D721Med (cell line): ENCODE data around the gene P2RY8.
"Not testable (repeated sequence)": the region's sequence is repeated elsewhere in the genome, so short reads cannot be mapped to it uniquely, and the experiment has no call there.

ENCODE experiments used
- DNase-seq: peaks from one replicate; pipeline ENCODE4 v3.0.0; 2011; ENCODE audit warnings: low spot score; ENCODE audit not compliant: insufficient read length
- FAIRE-seq: peaks from 2 replicates; lab custom pipeline; 2011; peaks lifted over from hg19 to GRCh38; lab: Jason Lieb, UNC
- TF ChIP-seq, protein P1 (sequence below): IDR thresholded peaks from 2 replicates; pipeline ENCODE4 v1.5.1; 2012; ENCODE audit warnings: mild to moderate bottlenecking, control low read depth; ENCODE audit not compliant: insufficient read depth; ENCODE audit errors: missing control alignments

Gene P2RY8

GRCh38 chrX:1500701-1501624 lies 36.0 kb downstream of the P2RY8 start:
- FAIRE-seq: no peak
- TF ChIP-seq, protein P1, sequence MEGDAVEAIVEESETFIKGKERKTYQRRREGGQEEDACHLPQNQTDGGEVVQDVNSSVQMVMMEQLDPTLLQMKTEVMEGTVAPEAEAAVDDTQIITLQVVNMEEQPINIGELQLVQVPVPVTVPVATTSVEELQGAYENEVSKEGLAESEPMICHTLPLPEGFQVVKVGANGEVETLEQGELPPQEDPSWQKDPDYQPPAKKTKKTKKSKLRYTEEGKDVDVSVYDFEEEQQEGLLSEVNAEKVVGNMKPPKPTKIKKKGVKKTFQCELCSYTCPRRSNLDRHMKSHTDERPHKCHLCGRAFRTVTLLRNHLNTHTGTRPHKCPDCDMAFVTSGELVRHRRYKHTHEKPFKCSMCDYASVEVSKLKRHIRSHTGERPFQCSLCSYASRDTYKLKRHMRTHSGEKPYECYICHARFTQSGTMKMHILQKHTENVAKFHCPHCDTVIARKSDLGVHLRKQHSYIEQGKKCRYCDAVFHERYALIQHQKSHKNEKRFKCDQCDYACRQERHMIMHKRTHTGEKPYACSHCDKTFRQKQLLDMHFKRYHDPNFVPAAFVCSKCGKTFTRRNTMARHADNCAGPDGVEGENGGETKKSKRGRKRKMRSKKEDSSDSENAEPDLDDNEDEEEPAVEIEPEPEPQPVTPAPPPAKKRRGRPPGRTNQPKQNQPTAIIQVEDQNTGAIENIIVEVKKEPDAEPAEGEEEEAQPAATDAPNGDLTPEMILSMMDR: no peak

GRCh38 chrX:1496076-1496475 lies 40.9 kb downstream of the P2RY8 start:
- no peak for FAIRE-seq
- no peak for DNase-seq
- TF ChIP-seq, protein P1: no peak

More at GRCh38 chrX:1500701-1501624, 36.0 kb downstream of the P2RY8 start:
- no peak for DNase-seq

GRCh38 chrX:1493877-1494510 lies 43.0 kb downstream of the P2RY8 start:
- DNase-seq: no peak
- FAIRE-seq: no peak
- TF ChIP-seq, protein P1: no peak

- TF ChIP-seq, protein P1: no peak
- no peak for DNase-seq
Measured at GRCh38 chrX:1493412-1493811, 43.6 kb downstream of the P2RY8 start.

DNA sequence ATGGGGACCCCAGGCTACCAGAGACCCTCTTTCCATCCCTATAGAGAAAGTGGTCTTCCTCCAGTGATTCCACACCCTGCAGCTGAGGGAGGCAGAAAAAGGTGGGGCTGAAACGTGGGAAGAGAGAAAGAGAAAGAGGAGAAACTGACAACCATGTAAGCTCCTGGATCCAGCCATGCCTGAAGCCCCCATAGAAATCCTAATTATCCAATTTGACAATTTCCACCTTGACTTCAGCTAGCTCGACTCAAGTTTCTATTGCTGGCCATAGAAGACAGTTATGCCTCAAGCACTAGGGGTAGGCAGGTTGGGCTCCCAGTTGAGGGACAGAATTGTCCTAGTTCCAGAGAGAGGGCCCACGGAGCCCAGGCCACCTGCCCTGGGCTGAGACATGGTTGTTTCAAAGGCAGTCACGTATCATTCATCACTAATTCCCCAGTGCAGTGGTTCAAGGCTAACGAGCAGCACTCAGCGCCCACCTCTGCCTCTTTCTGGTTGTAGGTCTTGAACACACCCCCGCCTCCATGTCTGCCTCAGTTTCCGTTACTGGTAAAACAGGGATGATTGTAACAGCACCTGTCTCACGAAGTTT lies 44.5 kb downstream of the P2RY8 start:
- TF ChIP-seq, protein P1: no peak
- no peak for DNase-seq
- no peak for FAIRE-seq

More at GRCh38 chrX:1493412-1493811, 43.6 kb downstream of the P2RY8 start:
- no peak for FAIRE-seq

- DNase-seq: no peak
- no peak for FAIRE-seq
- TF ChIP-seq, protein P1: no peak
Measured at GRCh38 chrX:1491851-1492349, 45.1 kb downstream of the P2RY8 start.

DNA sequence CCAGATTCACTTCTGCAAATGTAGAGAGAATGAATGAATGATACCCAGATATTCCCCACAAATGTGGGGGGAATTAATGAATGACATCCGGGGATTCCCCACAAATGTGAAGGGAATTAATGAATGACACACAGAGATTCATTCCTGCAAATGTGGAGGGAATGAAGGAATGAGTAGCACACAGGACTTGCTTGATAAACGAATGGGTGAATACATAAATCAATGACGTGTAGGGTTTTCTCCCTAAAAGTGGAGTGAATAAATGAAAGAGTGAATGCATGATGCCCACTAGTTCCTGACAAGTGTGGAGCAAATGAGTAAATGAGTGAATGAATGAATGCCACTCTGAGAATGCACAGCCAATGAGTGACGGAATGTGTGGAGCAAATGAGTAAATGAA lies 45.7 kb downstream of the P2RY8 start:
- FAIRE-seq, DNase-seq: not testable (repeated sequence)

- not testable (repeated sequence) for DNase-seq, FAIRE-seq
Measured at GRCh38 chrX:1490723-1491122, 46.3 kb downstream of the P2RY8 start.

- not testable (repeated sequence) for FAIRE-seq, DNase-seq
Measured at GRCh38 chrX:1489354-1489753, 47.6 kb downstream of the P2RY8 start.
